ENCODE results near the gene ISX. TPM values are rescaled to one million over a fixed set of nuclear protein-coding genes. Genes with fewer than 3 reads are reported as not detected.
"Not testable (repeated sequence)": the region's sequence is repeated elsewhere in the genome, so short reads cannot be mapped to it uniquely, and the experiment has no call there.

ISX gene
- 6.2 TPM for polyA plus RNA-seq (2012; ENCODE audit: low read depth, missing spikeins)

GRCh38 chr22:35065796-35066218 lies at the start of gene ISX:
TSS of gene ISX (plus strand) at chr22:35066158. CDS start at chr22:35067088, 930 bp downstream.
- TF ChIP-seq TAF1 (IDR thresholded peaks at IDR 0.05; ENCODE audit: low read depth, low read length), result no peak
- TF ChIP-seq POU2F2 (IDR thresholded peaks at IDR 0.05; ENCODE audit: low read depth, low read length), result no peak
- no peak for DNase-seq (ENCODE audit: insufficient read length, low spot score)
- FAIRE-seq, result peak; percentile 5

- no peak for TF ChIP-seq SPI1 (IDR thresholded peaks at IDR 0.05; ENCODE audit: low read depth, low read length)
- TF ChIP-seq POU2F2 (IDR thresholded peaks at IDR 0.05; ENCODE audit: low read depth, low read length), result no peak
- no peak for TF ChIP-seq PAX5 (IDR thresholded peaks at IDR 0.05; ENCODE audit: insufficient read depth, low read length, severe bottlenecking)
- TF ChIP-seq TAF1 (IDR thresholded peaks at IDR 0.05; ENCODE audit: low read depth, low read length), result no peak
- no peak for TF ChIP-seq POLR2A (IDR thresholded peaks at IDR 0.05; ENCODE audit: low read depth, low read length)
- DNase-seq (ENCODE audit: insufficient read length, low spot score) (no peak), FAIRE-seq (no peak)
Observed at GRCh38 chr22:35016909-35017308, 49.0 kb upstream of the ISX start.

DNA sequence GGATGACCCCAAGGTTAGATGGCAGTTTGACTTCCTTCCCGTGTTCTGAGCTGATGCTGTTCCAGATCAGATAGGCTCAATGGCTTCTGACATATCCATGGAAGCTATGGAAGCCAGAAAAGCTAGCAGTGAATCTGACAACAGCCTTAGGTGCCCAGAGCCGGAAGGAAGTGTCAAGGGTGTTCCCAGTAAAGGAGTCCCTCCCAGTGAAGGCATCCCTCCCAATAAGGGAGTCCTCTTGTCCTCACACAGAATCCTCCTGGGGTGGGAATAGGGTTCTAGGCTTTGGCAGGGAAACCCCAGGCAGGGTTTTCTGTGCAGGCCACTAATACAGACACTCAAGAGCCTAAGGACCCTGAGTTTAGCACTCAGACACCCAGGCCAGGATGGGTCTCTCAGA lies 47.0 kb upstream of the ISX start:
- DNase-seq (ENCODE audit: insufficient read length, low spot score), result no peak
- TF ChIP-seq POLR2A (IDR thresholded peaks at IDR 0.05; ENCODE audit: low read depth, low read length), result no peak
- TF ChIP-seq POU2F2 (IDR thresholded peaks at IDR 0.05; ENCODE audit: low read depth, low read length), result no peak
- TF ChIP-seq TAF1 (IDR thresholded peaks at IDR 0.05; ENCODE audit: low read depth, low read length), result no peak
- no peak for TF ChIP-seq POLR2AphosphoS5 (IDR thresholded peaks at IDR 0.05; ENCODE audit: low read depth, low read length)
- TF ChIP-seq PAX5 (IDR thresholded peaks at IDR 0.05; ENCODE audit: insufficient read depth, low read length, severe bottlenecking), result no peak
- no peak for FAIRE-seq

DNA sequence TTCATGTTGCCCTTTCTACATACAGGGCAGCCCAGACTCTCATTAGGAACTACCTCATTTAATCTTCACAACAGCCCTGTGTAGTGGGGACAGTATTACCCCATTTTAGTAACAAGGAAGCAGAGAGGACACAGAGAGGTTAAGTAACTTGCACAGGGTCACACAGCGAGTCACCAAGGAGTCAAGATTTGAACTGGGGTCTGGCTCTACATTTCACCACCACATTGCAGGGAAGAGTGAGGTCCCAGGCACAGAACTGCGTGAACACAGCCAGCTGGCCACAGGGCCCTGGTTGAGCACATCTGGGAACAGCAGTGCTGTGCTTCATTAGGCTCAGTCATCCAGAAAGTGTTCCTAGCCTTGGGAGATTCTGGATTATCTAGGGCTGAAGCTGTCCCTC lies 45.4 kb upstream of the ISX start:
- DNase-seq (ENCODE audit: insufficient read length, low spot score) (no peak), FAIRE-seq (no peak)
- no peak for TF ChIP-seq POU2F2 (IDR thresholded peaks at IDR 0.05; ENCODE audit: low read depth, low read length)
- no peak for TF ChIP-seq TAF1 (IDR thresholded peaks at IDR 0.05; ENCODE audit: low read depth, low read length)
- TF ChIP-seq POLR2A (IDR thresholded peaks at IDR 0.05; ENCODE audit: low read depth, low read length), result no peak
- no peak for TF ChIP-seq PAX5 (IDR thresholded peaks at IDR 0.05; ENCODE audit: insufficient read depth, low read length, severe bottlenecking)
- TF ChIP-seq SPI1 (IDR thresholded peaks at IDR 0.05; ENCODE audit: low read depth, low read length), result no peak
- TF ChIP-seq POLR2AphosphoS5 (IDR thresholded peaks at IDR 0.05; ENCODE audit: low read depth, low read length), result no peak

- TF ChIP-seq TAF1 (IDR thresholded peaks at IDR 0.05; ENCODE audit: low read depth, low read length) (no peak), SPI1 (IDR thresholded peaks at IDR 0.05; ENCODE audit: low read depth, low read length) (no peak), POU2F2 (IDR thresholded peaks at IDR 0.05; ENCODE audit: low read depth, low read length) (no peak), PAX5 (IDR thresholded peaks at IDR 0.05; ENCODE audit: insufficient read depth, low read length, severe bottlenecking) (no peak), POLR2A (IDR thresholded peaks at IDR 0.05; ENCODE audit: low read depth, low read length) (no peak), POLR2AphosphoS5 (IDR thresholded peaks at IDR 0.05; ENCODE audit: low read depth, low read length) (no peak)
- FAIRE-seq (no peak), DNase-seq (ENCODE audit: insufficient read length, low spot score) (no peak)
Observed at GRCh38 chr22:35021161-35021560, 44.8 kb upstream of the ISX start.

DNA sequence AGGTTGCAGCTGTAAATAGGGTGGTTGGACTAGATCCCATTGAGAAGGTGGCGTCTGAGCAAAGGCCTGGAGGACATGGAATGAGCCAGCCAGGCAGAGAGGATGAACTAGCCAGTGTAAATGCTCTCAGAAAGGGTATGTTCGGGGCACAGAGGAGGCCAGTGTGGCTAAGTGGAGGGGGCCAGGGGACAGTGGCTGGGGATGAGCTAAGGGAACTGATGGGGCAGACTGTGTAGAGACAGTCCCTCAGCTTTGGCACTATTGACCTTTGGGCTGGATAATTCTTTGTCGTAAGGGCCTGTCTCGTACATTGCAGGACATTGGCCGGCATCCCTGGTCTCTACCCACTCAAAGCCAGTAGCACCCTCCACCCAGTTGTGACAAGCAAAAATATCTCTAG lies 43.7 kb upstream of the ISX start:
- TF ChIP-seq POLR2AphosphoS5 (IDR thresholded peaks at IDR 0.05; ENCODE audit: low read depth, low read length) (no peak), TAF1 (IDR thresholded peaks at IDR 0.05; ENCODE audit: low read depth, low read length) (no peak)
- no peak for FAIRE-seq
- no peak for DNase-seq (ENCODE audit: insufficient read length, low spot score)

- DNase-seq (ENCODE audit: insufficient read length, low spot score) (peak; percentile 74), FAIRE-seq (peak; percentile 87)
- TF ChIP-seq TAF1 (IDR thresholded peaks at IDR 0.05; ENCODE audit: low read depth, low read length), result no peak
- no peak; the same call in 1 of the 2 replicates for TF ChIP-seq POU2F2 (IDR thresholded peaks at IDR 0.05; ENCODE audit: low read depth, low read length)
Observed at GRCh38 chr22:35023692-35024363, 42.1 kb upstream of the ISX start.

GRCh38 chr22:35024364-35024692 lies 41.6 kb upstream of the ISX start:
- DNase-seq (ENCODE audit: insufficient read length, low spot score) (no peak), FAIRE-seq (no peak)
- no peak for TF ChIP-seq POLR2AphosphoS5 (IDR thresholded peaks at IDR 0.05; ENCODE audit: low read depth, low read length)

- FAIRE-seq; DNase-seq (ENCODE audit: insufficient read length, low spot score): not testable (repeated sequence)
Observed at GRCh38 chr22:35030112-35030511, 35.8 kb upstream of the ISX start.

GRCh38 chr22:35032571-35032970 lies 33.4 kb upstream of the ISX start:
- FAIRE-seq (no peak), DNase-seq (ENCODE audit: insufficient read length, low spot score) (no peak)
- TF ChIP-seq SPI1 (IDR thresholded peaks at IDR 0.05; ENCODE audit: low read depth, low read length) (no peak), POU2F2 (IDR thresholded peaks at IDR 0.05; ENCODE audit: low read depth, low read length) (no peak), POLR2AphosphoS5 (IDR thresholded peaks at IDR 0.05; ENCODE audit: low read depth, low read length) (no peak), TAF1 (IDR thresholded peaks at IDR 0.05; ENCODE audit: low read depth, low read length) (no peak), PAX5 (IDR thresholded peaks at IDR 0.05; ENCODE audit: insufficient read depth, low read length, severe bottlenecking) (no peak), POLR2A (IDR thresholded peaks at IDR 0.05; ENCODE audit: low read depth, low read length) (no peak)

DNA sequence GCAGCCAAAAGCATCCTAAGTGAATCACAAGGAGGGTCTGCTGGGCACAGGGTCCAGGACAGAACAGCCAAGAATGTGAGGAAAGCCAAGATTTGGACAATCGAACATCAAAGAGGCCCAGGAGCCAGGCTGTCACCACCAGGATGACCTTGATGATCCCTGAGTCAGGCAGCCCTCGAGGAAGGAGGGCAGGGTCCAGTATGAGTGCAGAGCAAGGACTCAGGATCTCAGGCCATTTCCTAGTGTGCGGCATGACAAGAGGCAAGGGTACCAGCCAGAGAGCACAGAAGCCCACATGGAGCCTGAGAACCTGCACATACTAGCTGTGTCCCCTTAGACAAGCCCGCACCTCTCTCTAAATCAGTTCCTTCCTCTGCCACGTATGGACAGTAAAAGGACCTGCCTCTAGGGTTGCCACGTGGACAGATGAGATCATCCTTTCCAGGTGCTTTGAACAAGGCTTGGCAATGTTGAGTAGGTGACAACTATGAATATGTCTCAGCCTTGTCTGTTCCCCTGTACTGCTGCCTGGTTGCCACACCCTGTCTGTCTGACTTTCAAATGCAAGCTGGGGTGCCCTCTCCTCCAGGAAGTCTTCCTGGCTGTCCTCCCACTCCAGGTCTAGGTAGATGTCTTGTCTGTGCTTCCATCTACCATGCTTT lies 32.2 kb upstream of the ISX start:
- FAIRE-seq, result no peak
- TF ChIP-seq POU2F2 (IDR thresholded peaks at IDR 0.05; ENCODE audit: low read depth, low read length), result no peak
- TF ChIP-seq POLR2A (IDR thresholded peaks at IDR 0.05; ENCODE audit: low read depth, low read length), result no peak
- TF ChIP-seq SPI1 (IDR thresholded peaks at IDR 0.05; ENCODE audit: low read depth, low read length), result no peak
- TF ChIP-seq PAX5 (IDR thresholded peaks at IDR 0.05; ENCODE audit: insufficient read depth, low read length, severe bottlenecking), result no peak
- no peak for TF ChIP-seq POLR2AphosphoS5 (IDR thresholded peaks at IDR 0.05; ENCODE audit: low read depth, low read length)
- no peak for TF ChIP-seq TAF1 (IDR thresholded peaks at IDR 0.05; ENCODE audit: low read depth, low read length)
- no peak for DNase-seq (ENCODE audit: insufficient read length, low spot score)
